ENCODE measurements around the gene CBFB.

CBFB gene

DNA sequence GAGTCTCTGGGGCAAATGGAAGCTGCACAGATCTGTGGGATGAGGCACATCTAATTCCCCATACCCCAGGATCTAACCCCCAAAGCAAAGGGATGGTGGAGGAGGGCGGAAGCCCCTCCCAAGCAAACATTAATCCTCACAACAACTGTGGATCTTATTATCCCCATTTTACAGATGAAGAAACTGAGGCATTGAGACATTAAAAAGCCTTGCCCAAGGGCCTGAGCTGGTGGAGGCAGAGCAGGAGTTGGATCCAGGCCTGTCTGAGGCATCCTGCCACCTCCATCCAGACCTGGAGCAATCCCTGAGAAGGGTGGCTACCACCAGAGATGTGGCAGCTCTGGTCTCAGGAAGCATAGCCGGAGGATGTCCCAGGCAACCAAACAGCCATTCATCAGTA is 17.7 kb upstream of the CBFB start:
- no peak for TF ChIP-seq CTCF (IDR thresholded peaks at IDR 0.05; ENCODE audit: borderline replicate concordance, control extremely low read depth, extremely low read depth, insufficient read depth, missing control alignments)
- no peak for DNase-seq (ENCODE audit: low spot score)
- in situ Hi-C loops (cut with MboI; ENCODE audit: low sequenced_read_pairs, unreplicated experiment) = no loop called here

- no peak for TF ChIP-seq CTCF (IDR thresholded peaks at IDR 0.05; ENCODE audit: borderline replicate concordance, control extremely low read depth, extremely low read depth, insufficient read depth, missing control alignments)
- in situ Hi-C loops (cut with MboI; ENCODE audit: low sequenced_read_pairs, unreplicated experiment) = no loop called here
- DNase-seq (ENCODE audit: low spot score) = peak; percentile 28
Measured at GRCh38 chr16:67013233-67013822, 15.6 kb upstream of the CBFB start.

GRCh38 chr16:67013823-67014633 is 14.9 kb upstream of the CBFB start:
- in situ Hi-C loops (cut with MboI; ENCODE audit: low sequenced_read_pairs, unreplicated experiment) = no loop called here
- TF ChIP-seq CTCF (IDR thresholded peaks at IDR 0.05; ENCODE audit: borderline replicate concordance, control extremely low read depth, extremely low read depth, insufficient read depth, missing control alignments) = peak; percentile 25
- DNase-seq (ENCODE audit: low spot score) = peak; percentile 78

DNA sequence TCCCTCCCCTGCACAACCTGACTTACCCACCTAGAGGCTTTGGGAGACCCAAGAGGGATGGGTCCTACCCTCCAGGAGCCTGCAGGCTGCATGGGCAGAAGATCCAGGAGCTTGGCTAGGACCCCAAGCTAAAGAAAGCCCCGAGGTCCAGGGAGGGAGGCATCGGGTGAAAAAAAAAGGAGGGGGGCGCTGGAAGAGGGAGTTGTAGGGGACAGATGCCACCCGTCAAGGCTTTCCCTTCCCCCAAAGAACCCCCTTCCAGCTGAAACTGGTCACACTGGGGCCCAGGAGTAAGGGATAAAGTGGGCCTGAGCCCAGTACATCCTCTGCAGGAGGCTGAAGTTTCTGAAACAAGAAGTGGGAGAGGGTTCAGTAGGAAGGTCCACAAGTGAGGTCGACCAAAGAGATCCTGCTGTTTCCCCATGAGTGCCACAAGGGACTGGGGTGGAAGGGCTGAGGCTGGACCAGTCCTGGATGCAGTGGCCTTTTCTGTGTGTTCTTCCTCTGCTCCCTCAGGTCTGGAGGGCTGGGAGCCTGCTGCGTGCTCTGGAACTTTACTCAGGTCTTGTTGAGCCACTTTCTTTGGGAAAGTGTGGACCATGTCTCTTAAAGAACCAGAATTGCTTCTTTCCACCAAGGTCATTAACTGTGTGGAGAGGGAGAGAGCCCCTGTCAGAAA is 14.2 kb upstream of the CBFB start:
- in situ Hi-C loops (cut with MboI; ENCODE audit: low sequenced_read_pairs, unreplicated experiment) = loop anchor here (5.0 kb wide), 1 partner anchor 138 kb away; the partner anchor contains the start of gene B3GNT9
- DNase-seq (ENCODE audit: low spot score) = no peak
- TF ChIP-seq CTCF (IDR thresholded peaks at IDR 0.05; ENCODE audit: borderline replicate concordance, control extremely low read depth, extremely low read depth, insufficient read depth, missing control alignments) = no peak

DNA sequence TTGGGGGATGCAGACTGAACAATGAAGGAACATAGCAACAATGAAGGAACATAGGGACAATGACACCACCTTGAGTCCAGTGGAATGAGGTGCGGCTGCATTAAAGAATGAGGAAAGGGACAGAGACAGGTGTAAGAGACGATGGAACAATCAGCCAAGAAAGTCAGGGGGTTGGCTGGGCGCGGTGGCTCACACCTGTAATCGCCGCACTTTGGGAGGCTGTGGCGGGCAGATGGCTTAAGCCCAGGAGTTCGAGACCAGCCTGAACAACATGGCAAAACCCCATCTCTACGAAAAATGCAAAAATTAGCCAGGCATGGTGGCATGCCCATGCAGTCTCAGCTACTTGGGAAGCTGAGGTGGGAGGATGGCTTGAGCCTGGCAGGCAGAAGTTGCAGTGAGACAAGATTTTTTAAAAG is 13.6 kb upstream of the CBFB start:
- TF ChIP-seq CTCF (IDR thresholded peaks at IDR 0.05; ENCODE audit: borderline replicate concordance, control extremely low read depth, extremely low read depth, insufficient read depth, missing control alignments) = no peak
- in situ Hi-C loops (cut with MboI; ENCODE audit: low sequenced_read_pairs, unreplicated experiment) = loop anchor here (5.0 kb wide), 1 partner anchor 137 kb away; the partner anchor contains the start of gene B3GNT9
- peak; percentile 23 for DNase-seq (ENCODE audit: low spot score)

GRCh38 chr16:67016143-67016542 is 12.8 kb upstream of the CBFB start:
- TF ChIP-seq CTCF (IDR thresholded peaks at IDR 0.05; ENCODE audit: borderline replicate concordance, control extremely low read depth, extremely low read depth, insufficient read depth, missing control alignments) = no peak
- peak; percentile 10 for DNase-seq (ENCODE audit: low spot score)
- in situ Hi-C loops (cut with MboI; ENCODE audit: low sequenced_read_pairs, unreplicated experiment) = loop anchor here (5.0 kb wide), 1 partner anchor 136 kb away; the partner anchor contains the start of gene B3GNT9
